ENCODE data around the gene CBY1.
A peak's percentile ranks its signal among the peaks of the same experiment; 100 is the strongest.

The CBY1 gene

GRCh38 chr22:38649841-38650522 is 6.5 kb upstream of the CBY1 start:
- DNase-seq, result no peak

- no peak for DNase-seq
Measured at GRCh38 chr22:38652859-38653258, 3.6 kb upstream of the CBY1 start.

- DNase-seq, result no peak
Measured at GRCh38 chr22:38653741-38654140, 2.7 kb upstream of the CBY1 start.

- DNase-seq, result peak; percentile 11
Measured at GRCh38 chr22:38655519-38656255, 751 bp upstream of the CBY1 start.

- DNase-seq, result peak; percentile 11
Measured at GRCh38 chr22:38657045-38657909, 839 bp downstream of the CBY1 start.

- DNase-seq, result no peak
Measured at GRCh38 chr22:38674888-38675287, 18.4 kb downstream of the CBY1 start.

GRCh38 chr22:38675833-38676232 is 19.4 kb downstream of the CBY1 start:
- DNase-seq, result no peak

- peak; percentile 89 for DNase-seq
Measured at GRCh38 chr22:38681582-38682335, 25.3 kb downstream of the CBY1 start, which contains the start of gene TOMM22. TSS of gene TOMM22 (plus strand) at chr22:38681957. CDS start at chr22:38681979, 22 bp downstream.

- DNase-seq, result no peak
Measured at GRCh38 chr22:38684895-38685294, 28.5 kb downstream of the CBY1 start.

GRCh38 chr22:38685761-38686160 is 29.3 kb downstream of the CBY1 start:
- no peak for DNase-seq

GRCh38 chr22:38689651-38690050 is 33.2 kb downstream of the CBY1 start:
- DNase-seq, result no peak

- no peak for DNase-seq
Measured at GRCh38 chr22:38694049-38694448, 37.6 kb downstream of the CBY1 start.

GRCh38 chr22:38694940-38695339 is 38.5 kb downstream of the CBY1 start:
- no peak for DNase-seq

GRCh38 chr22:38696606-38697424 is 40.4 kb downstream of the CBY1 start:
- DNase-seq, result peak; percentile 85

GRCh38 chr22:38697425-38698089 is 41.1 kb downstream of the CBY1 start:
- peak; percentile 9 for DNase-seq

- DNase-seq, result no peak
Measured at GRCh38 chr22:38698407-38699094, 42.1 kb downstream of the CBY1 start.

GRCh38 chr22:38699143-38699542 is 42.7 kb downstream of the CBY1 start:
- DNase-seq, result no peak

GRCh38 chr22:38699784-38700183 is 43.3 kb downstream of the CBY1 start:
- peak; percentile 55 for DNase-seq

GRCh38 chr22:38700270-38700788 is 43.9 kb downstream of the CBY1 start:
- no peak for DNase-seq
